ENCODE results near the gene CLTCL1.
"Not testable (repeated sequence)": the region's sequence is repeated elsewhere in the genome, so short reads cannot be mapped to it uniquely, and the experiment has no call there.

Gene CLTCL1

GRCh38 chr22:19174106-19175025, 117.2 kb downstream of the CLTCL1 start:
- no peak for DNase-seq

GRCh38 chr22:19173047-19174035, 118.2 kb downstream of the CLTCL1 start:
- no peak for DNase-seq

GRCh38 chr22:19172213-19173046, 119.1 kb downstream of the CLTCL1 start:
- DNase-seq = no peak

GRCh38 chr22:19169947-19170318, 121.6 kb downstream of the CLTCL1 start:
- DNase-seq = no peak

- no peak for DNase-seq
Measured at GRCh38 chr22:19169002-19169946, 122.2 kb downstream of the CLTCL1 start.

GRCh38 chr22:19168088-19168890, 123.2 kb downstream of the CLTCL1 start:
- no peak for DNase-seq

GRCh38 chr22:19167106-19167869, 124.2 kb downstream of the CLTCL1 start:
- DNase-seq = no peak

- no peak for DNase-seq
Measured at GRCh38 chr22:19166421-19166820, 125.1 kb downstream of the CLTCL1 start.

- no peak for DNase-seq
Measured at GRCh38 chr22:19164425-19164824, 127.1 kb downstream of the CLTCL1 start.

- DNase-seq = not testable (repeated sequence)
Measured at GRCh38 chr22:19158649-19159048, 132.9 kb downstream of the CLTCL1 start.

- not testable (repeated sequence) for DNase-seq
Measured at GRCh38 chr22:19156109-19156508, 135.4 kb downstream of the CLTCL1 start.

- DNase-seq = no peak
Measured at GRCh38 chr22:19152942-19153883, 138.3 kb downstream of the CLTCL1 start.

GRCh38 chr22:19151329-19152191, 140.0 kb downstream of the CLTCL1 start:
- DNase-seq = no peak

- DNase-seq = no peak
Measured at GRCh38 chr22:19150482-19151328, 140.8 kb downstream of the CLTCL1 start.

- DNase-seq = no peak
Measured at GRCh38 chr22:19149991-19150390, 141.5 kb downstream of the CLTCL1 start, which contains the start of gene GSC2. TSS of gene GSC2 (minus strand) at chr22:19150292. CDS start at chr22:19150283, 9 bp downstream.

Data from activated CD8-positive, alpha-beta memory T cell treated with anti-CD3 and anti-CD28 coated beads, Interleukin-2, amount 50 U/mL, for 48 hours (primary cell).